Spleen (tissue), 11 donors: ENCODE measurements around the gene DAPK3. TPM values are rescaled to one million over a fixed set of nuclear protein-coding genes. Genes with fewer than 3 reads are reported as not detected.
"Not testable (repeated sequence)": the region's sequence is repeated elsewhere in the genome, so short reads cannot be mapped to it uniquely, and the experiment has no call there.

Experiments used
- DNase-seq: peaks from one replicate; pipeline ENCODE4 v3.0.0-alpha.2; 2020
- H3K27ac ChIP-seq, 8 donors: fragments of 200-600 bp; sonication (generic) in 7 of 8; 1 replicate in 4 of 8; 2 replicates in 4 of 8; pipeline versions ENCODE4 v1.5.0 to v1.8.0; 2016 to 2021; ENCODE audit warnings: inconsistent platforms in 4 of 8, mild to moderate bottlenecking in 4 of 8, moderate library complexity in 1 of 8
- H3K27me3 ChIP-seq, 7 donors: fragments of 200-600 bp; sonication (generic) in 6 of 7; replicated peaks in 1 of 7; 1 replicate in 4 of 7; 2 replicates in 3 of 7; pipeline versions ENCODE4 v1.5.0 to v1.8.0; 2016 to 2021; ENCODE audit warnings: inconsistent platforms in 3 of 7, mild to moderate bottlenecking in 1 of 7
- H3K36me3 ChIP-seq, 6 donors: fragments of 200-600 bp; sonication (generic) in 5 of 6; 1 replicate in 4 of 6; 2 replicates in 2 of 6; pipeline versions ENCODE4 v1.5.0 to v1.8.0; 2016 to 2021; ENCODE audit warnings: inconsistent platforms in 2 of 6
- H3K4me1 ChIP-seq, 6 donors: fragments of 200-600 bp; sonication (generic) in 5 of 6; 1 replicate in 3 of 6; 2 replicates in 3 of 6; pipeline versions ENCODE4 v1.5.0 to v1.8.0; 2016 to 2021; ENCODE audit warnings: inconsistent platforms in 3 of 6
- H3K4me3 ChIP-seq, 8 donors: fragments of 200-600 bp; sonication (generic) in 7 of 8; 1 replicate in 4 of 8; 2 replicates in 4 of 8; pipeline versions ENCODE4 v1.5.0 to v1.8.0; 2016 to 2021; ENCODE audit warnings: inconsistent platforms in 4 of 8, mild to moderate bottlenecking in 4 of 8, moderate library complexity in 2 of 8
- H3K9me3 ChIP-seq, 8 donors: fragments of 200-600 bp; sonication (generic) in 7 of 8; 1 replicate in 4 of 8; 2 replicates in 4 of 8; pipeline versions ENCODE4 v1.5.0 to v1.8.0; 2016 to 2021; ENCODE audit warnings: inconsistent platforms in 4 of 8
- CTCF ChIP-seq, 11 experiments: fragments of 200-600 bp in 7 of 11; fragments of 450-650 bp in 4 of 11; sonication (generic) in 4 of 11; IDR thresholded peaks in 8 of 11; conservative IDR thresholded peaks in 3 of 11; 1 replicate in 7 of 11; 2 replicates in 4 of 11; pipeline versions ENCODE4 v1.4.0 to v1.8.0; 2016 to 2021; ENCODE audit warnings: antibody characterized with exemption in 11 of 11, inconsistent platforms in 4 of 11, mild to moderate bottlenecking in 1 of 11
- POLR2A ChIP-seq, 3 donors: fragments of 450-650 bp; IDR thresholded peaks; one replicate each; pipeline ENCODE4 v1.5.1; 2017; ENCODE audit warnings: antibody characterized with exemption in 3 of 3, mild to moderate bottlenecking in 1 of 3
- POLR2AphosphoS5 ChIP-seq, 3 donors: sonication (generic); formaldehyde crosslinking; IDR thresholded peaks; one replicate each; pipeline ENCODE4 v1.5.1; 2017; ENCODE audit warnings: antibody characterized with exemption in 3 of 3
- WGBS, 5 donors: extraction: QIAGEN DNeasy Blood & Tissue Kit in 3 of 5; methylation state at CpG; one replicate each; pipeline versions ENCODE4 v1.1.5 to v1.1.7; 2013 to 2018; 5-methylcytosine and 5-hydroxymethylcytosine counted together
- intact Hi-C: fragments of 100-400 bp; cut with DNase I; formaldehyde crosslinking; loops from one replicate; pipeline ENCODE4 v1.15.0; 2023; ENCODE audit warnings: low total_unique reads
- polyA plus RNA-seq, 3 donors: library from polyadenylated mRNA; stranded (reverse); fragments of 200-250 nt; gene quantifications; one replicate each; pipeline ENCODE4 v1.2.1, GENCODE V29; 2013
- total RNA-seq, 7 donors: library from RNA; depleted of rRNA in 3 of 7; stranded (reverse); fragments of >200 nt in 3 of 7; fragmentation: NEBNext Ultra II Directional in 4 of 7; extraction: Animal tissue kit (Norgen Biotek cat#: 25700) in 4 of 7; gene quantifications; one replicate each; pipeline versions ENCODE4 v1.1.0 to v1.2.1, GENCODE V29; 2016 to 2021
- donor health status: healthy with polysubstance abuse.
- donor health status: DM: no; HTN: no; CAD: no; lungs with moderate emphysema.
- donor health status: DM: no; HTN: no; CAD: no.
- donor health status: Bipolar disorder and iron deficiency.
- donor health status: healthy.
- donor health status: DM: no; HTN: no; CAD: no.
- donor health status: DM: yes; HTN: yes; CAD: no.

The DAPK3 gene
- total and polyA plus RNA-seq, 10 donors: 26.5 to 68.8 (median 46.1) TPM

GRCh38 chr19:4012092-4012974 lies 41.4 kb upstream of the DAPK3 start:
- DNase-seq: no peak
- TF ChIP-seq POLR2A (IDR thresholded peaks at IDR 0.05) (no peak), POLR2AphosphoS5 (IDR thresholded peaks at IDR 0.05) (no peak), CTCF (IDR thresholded peaks at IDR 0.05 in 8 of 11, conservative IDR thresholded peaks at IDR 0.05 in 3 of 11) (no peak)
- no peaks in the 10 kb centered on the region for H3K27me3 ChIP-seq
- H3K27ac ChIP-seq: no peak overlapping the region
- H3K4me3 ChIP-seq: no peak overlapping the region
- WGBS, 5 donors: 89 to 92% (median 92%) methylated on average over 24 to 27 of the region's 27 CpGs
- peaks cover 28 to 88% (median 66%) of the 10 kb centered on the region in 6 donors for H3K4me1 ChIP-seq
- intact Hi-C loops: no loop called here
- H3K9me3 ChIP-seq: no peaks in the 10 kb centered on the region
- H3K36me3 ChIP-seq: peaks cover 0 to 73% (median 42%) of the 10 kb centered on the region in 6 donors

- H3K27ac ChIP-seq, H3K27me3 ChIP-seq, H3K9me3 ChIP-seq, intact Hi-C loops, DNase-seq, H3K4me3 ChIP-seq: not testable (repeated sequence)
- peaks cover 0 to 64% (median 40%) of the 10 kb centered on the region in 6 donors for H3K36me3 ChIP-seq
- 83 to 91% (median 89%) methylated on average over 6 of the region's 6 CpGs for WGBS, 5 donors
- H3K4me1 ChIP-seq: peaks cover 28 to 89% (median 70%) of the 10 kb centered on the region in 6 donors
Measured at GRCh38 chr19:4011430-4011829, 40.5 kb upstream of the DAPK3 start.

- Histone ChIP-seq H3K9me3 (no peaks in the 10 kb centered on the region), H3K4me1 (peaks cover 28 to 89% (median 69%) of the 10 kb centered on the region in 6 donors), H3K27ac (no peak overlapping the region), H3K27me3 (no peaks in the 10 kb centered on the region), H3K36me3 (peaks cover 0 to 58% (median 34%) of the 10 kb centered on the region in 6 donors), H3K4me3 (no peak overlapping the region)
- WGBS, 5 donors: 81 to 91% (median 89%) methylated on average over 13 to 14 of the region's 14 CpGs
- TF ChIP-seq CTCF (IDR thresholded peaks at IDR 0.05 in 8 of 11, conservative IDR thresholded peaks at IDR 0.05 in 3 of 11) (no peak), POLR2AphosphoS5 (IDR thresholded peaks at IDR 0.05) (no peak), POLR2A (IDR thresholded peaks at IDR 0.05) (no peak)
- intact Hi-C loops: no loop called here
- no peak for DNase-seq
Measured at GRCh38 chr19:4010808-4011110, 39.9 kb upstream of the DAPK3 start.

GRCh38 chr19:4009990-4010807 lies 39.3 kb upstream of the DAPK3 start:
- no peak for DNase-seq
- WGBS, 5 donors: 66 to 82% (median 76%) methylated on average over 16 to 24 of the region's 24 CpGs
- peak overlapping the region in 2 of 8 donors; percentile 15 to 23 for H3K27ac ChIP-seq
- TF ChIP-seq POLR2AphosphoS5 (IDR thresholded peaks at IDR 0.05) (no peak), POLR2A (IDR thresholded peaks at IDR 0.05) (no peak), CTCF (IDR thresholded peaks at IDR 0.05 in 8 of 11, conservative IDR thresholded peaks at IDR 0.05 in 3 of 11) (no peak)
- peaks cover 27 to 87% (median 64%) of the 10 kb centered on the region in 6 donors for H3K4me1 ChIP-seq
- peak overlapping the region in 1 of 8 donors; percentile 25 for H3K4me3 ChIP-seq
- no peaks in the 10 kb centered on the region for H3K9me3 ChIP-seq
- H3K36me3 ChIP-seq: peaks cover 0 to 52% (median 30%) of the 10 kb centered on the region in 6 donors
- intact Hi-C loops: loop anchor here (10.0 kb wide), 1 partner anchor 55 kb away; the partner anchor contains the start of gene ZBTB7A
- no peaks in the 10 kb centered on the region for H3K27me3 ChIP-seq
